GM12872 (cell line): Measurements from ENCODE around the gene MFSD6.

Source experiments
- TF ChIP-seq, protein P1 (sequence below): IDR thresholded peaks from 3 replicates; pipeline ENCODE4 v1.5.1; 2011; ENCODE audit warnings: low read depth, mild to moderate bottlenecking, low read length, moderate library complexity; ENCODE audit not compliant: insufficient read depth

The MFSD6 gene

DNA sequence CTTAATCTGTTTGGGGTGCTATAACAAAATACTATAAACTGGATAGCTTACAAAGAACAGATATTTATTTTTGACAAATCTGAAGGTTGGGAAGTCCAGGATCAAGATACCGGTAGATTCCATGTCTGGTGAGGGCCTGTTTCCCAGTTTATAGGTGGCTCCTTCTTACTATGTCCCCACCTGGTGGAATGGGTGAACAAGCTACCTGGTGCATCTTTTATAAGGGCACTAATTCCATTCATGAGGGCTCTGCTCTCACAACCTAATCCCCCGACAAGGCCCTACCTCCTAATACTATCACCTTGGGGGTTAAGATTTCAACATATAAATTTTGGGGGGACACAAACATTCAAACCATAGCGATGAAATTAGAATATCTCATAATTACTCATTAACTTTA lies 142.0 kb downstream of the MFSD6 start:
- TF ChIP-seq, protein P1, sequence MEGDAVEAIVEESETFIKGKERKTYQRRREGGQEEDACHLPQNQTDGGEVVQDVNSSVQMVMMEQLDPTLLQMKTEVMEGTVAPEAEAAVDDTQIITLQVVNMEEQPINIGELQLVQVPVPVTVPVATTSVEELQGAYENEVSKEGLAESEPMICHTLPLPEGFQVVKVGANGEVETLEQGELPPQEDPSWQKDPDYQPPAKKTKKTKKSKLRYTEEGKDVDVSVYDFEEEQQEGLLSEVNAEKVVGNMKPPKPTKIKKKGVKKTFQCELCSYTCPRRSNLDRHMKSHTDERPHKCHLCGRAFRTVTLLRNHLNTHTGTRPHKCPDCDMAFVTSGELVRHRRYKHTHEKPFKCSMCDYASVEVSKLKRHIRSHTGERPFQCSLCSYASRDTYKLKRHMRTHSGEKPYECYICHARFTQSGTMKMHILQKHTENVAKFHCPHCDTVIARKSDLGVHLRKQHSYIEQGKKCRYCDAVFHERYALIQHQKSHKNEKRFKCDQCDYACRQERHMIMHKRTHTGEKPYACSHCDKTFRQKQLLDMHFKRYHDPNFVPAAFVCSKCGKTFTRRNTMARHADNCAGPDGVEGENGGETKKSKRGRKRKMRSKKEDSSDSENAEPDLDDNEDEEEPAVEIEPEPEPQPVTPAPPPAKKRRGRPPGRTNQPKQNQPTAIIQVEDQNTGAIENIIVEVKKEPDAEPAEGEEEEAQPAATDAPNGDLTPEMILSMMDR: no peak
